HepG2 (cell line): ENCODE measurements around the gene MXD1. TPM values are rescaled to one million over a fixed set of nuclear protein-coding genes. Genes with fewer than 3 reads are reported as not detected.
A peak's percentile ranks its signal among the peaks of the same experiment; 100 is the strongest.

Experiments
- AGO2 ChIP-seq: fragments of 200-400 bp; formaldehyde crosslinking; optimal IDR thresholded peaks from 2 replicates; pipeline ENCODE3; 2017; ENCODE audit warnings: mild to moderate bottlenecking, low read depth, low read length, moderate library complexity
- ASH2L ChIP-seq: fragments of 300-600, 200-600 bp; sonication (generic); IDR thresholded peaks from 2 replicates; pipeline ENCODE4 v1.7.0; 2017; ENCODE audit warnings: low read depth, mild to moderate bottlenecking, moderate library complexity, mixed read lengths, low read length; ENCODE audit not compliant: insufficient read length
- CBX1 ChIP-seq: IDR thresholded peaks from one replicate; pipeline ENCODE4 v1.6.1; 2016; ENCODE audit warnings: antibody characterized with exemption, low read depth
- DDIT3 ChIP-seq: sonication (generic); formaldehyde crosslinking; IDR thresholded peaks from 2 replicates; pipeline ENCODE4 v1.4.0; 2020; ENCODE audit warnings: mild to moderate bottlenecking, missing genetic modification reagents
- FOXK2 ChIP-seq: fragments of 450-650 bp; IDR thresholded peaks from 2 replicates; pipeline ENCODE4 v1.6.1; 2016
- KDM4B ChIP-seq: sonication (generic); formaldehyde crosslinking; IDR thresholded peaks from 2 replicates; pipeline ENCODE4 v1.4.0; 2020; ENCODE audit warnings: missing genetic modification reagents
- KDM5A ChIP-seq: fragments of 200-600 bp; sonication (generic); IDR thresholded peaks from 2 replicates; pipeline ENCODE4 v1.7.0; 2018; ENCODE audit warnings: antibody characterized with exemption, mild to moderate bottlenecking, low read length, borderline replicate concordance
- MBNL3 ChIP-seq: fragments of 250-450 bp; sonication (Bioruptor Pico); conservative IDR thresholded peaks from 2 replicates; pipeline ENCODE4 v1.8.0; 2022; ENCODE audit warnings: mild to moderate bottlenecking, inconsistent platforms
- NONO ChIP-seq, 2 experiments: fragments of 450-650 bp in 1 of 2; sonication (generic) in 1 of 2; formaldehyde crosslinking in 1 of 2; IDR thresholded peaks in 1 of 2; conservative IDR thresholded peaks in 1 of 2; 2 replicates each; pipeline versions ENCODE4 v1.6.1 to v1.8.0; 2017 to 2022; ENCODE audit warnings: mild to moderate bottlenecking in 1 of 2, missing genetic modification reagents in 1 of 2, moderate library complexity in 1 of 2
- RARG ChIP-seq: sonication (generic); formaldehyde crosslinking; IDR thresholded peaks from 2 replicates; pipeline ENCODE4 v1.4.0; 2020; ENCODE audit warnings: low read depth, mild to moderate bottlenecking, missing genetic modification reagents
- RBM22 ChIP-seq: fragments of 200-400 bp; formaldehyde crosslinking; optimal IDR thresholded peaks from 2 replicates; pipeline ENCODE3; 2017; ENCODE audit warnings: mild to moderate bottlenecking, low read length, moderate library complexity
- SKIL ChIP-seq: sonication (generic); formaldehyde crosslinking; IDR thresholded peaks from 2 replicates; pipeline ENCODE4 v1.8.0; 2022; ENCODE audit warnings: missing genetic modification reagents, mild to moderate bottlenecking, moderate library complexity, borderline replicate concordance
- SMYD3 ChIP-seq: sonication (generic); formaldehyde crosslinking; IDR thresholded peaks from 2 replicates; pipeline ENCODE4 v1.8.1; 2023; ENCODE audit warnings: mild to moderate bottlenecking, missing genetic modification reagents
- TOPORS ChIP-seq: sonication (generic); formaldehyde crosslinking; IDR thresholded peaks from 2 replicates; pipeline ENCODE4 v1.8.0; 2023; ENCODE audit warnings: mild to moderate bottlenecking, missing genetic modification reagents
- TSC22D2 ChIP-seq: sonication (generic); formaldehyde crosslinking; IDR thresholded peaks from 2 replicates; pipeline ENCODE4 v1.5.1; 2020; ENCODE audit warnings: missing genetic modification reagents, mild to moderate bottlenecking, borderline replicate concordance
- ZBTB25 ChIP-seq: IDR thresholded peaks from 2 replicates; pipeline ENCODE4 v1.6.1; 2018; ENCODE audit warnings: missing genetic modification reagents
- ZBTB7B ChIP-seq: sonication (generic); formaldehyde crosslinking; IDR thresholded peaks from 2 replicates; pipeline ENCODE4 v1.4.0; 2020; ENCODE audit warnings: missing genetic modification reagents
- ZNF18 ChIP-seq: sonication (generic); formaldehyde crosslinking; IDR thresholded peaks from 2 replicates; pipeline ENCODE4 v1.8.0; 2022; ENCODE audit warnings: mild to moderate bottlenecking, missing genetic modification reagents; ENCODE audit not compliant: insufficient replicate concordance
- ZNF558 ChIP-seq: sonication (generic); formaldehyde crosslinking; IDR thresholded peaks from 2 replicates; pipeline ENCODE4 v1.9.0; 2022; ENCODE audit warnings: mild to moderate bottlenecking, missing genetic modification reagents, borderline replicate concordance
- ZNF615 ChIP-seq: sonication (generic); formaldehyde crosslinking; IDR thresholded peaks from 2 replicates; pipeline ENCODE4 v1.5.0; 2020; ENCODE audit warnings: mild to moderate bottlenecking, missing genetic modification reagents, borderline replicate concordance
- ZNF644 ChIP-seq: IDR thresholded peaks from 2 replicates; pipeline ENCODE4 v1.6.1; 2016; ENCODE audit warnings: low read depth
- ZNF720 ChIP-seq: sonication (generic); formaldehyde crosslinking; IDR thresholded peaks from 2 replicates; pipeline ENCODE4 v1.4.0; 2020; ENCODE audit warnings: missing genetic modification reagents
- ZNF784 ChIP-seq: sonication (generic); formaldehyde crosslinking; IDR thresholded peaks from 2 replicates; pipeline ENCODE4 v1.5.1; 2020; ENCODE audit warnings: missing genetic modification reagents, mild to moderate bottlenecking, borderline replicate concordance
- polyA plus RNA-seq, 8 experiments: library from polyadenylated mRNA; depleted of rRNA in 3 of 8; stranded (reverse) in 7 of 8; unstranded in 1 of 8; fragments of >200 nt; fragmentation: Illumina TruSeq in 4 of 8; extraction: Trizol in 4 of 8; gene quantifications; 2 replicates each; pipeline versions ENCODE4 v1.2.1 to v1.2.3, GENCODE V29; 2011 to 2016; ENCODE audit warnings: low read depth in 4 of 8, missing spikeins in 1 of 8, mixed read lengths in 1 of 8; ENCODE audit not compliant: insufficient read depth in 1 of 8
- total RNA-seq, 5 experiments: library from RNA; depleted of rRNA; stranded (reverse); fragments of >200 nt; fragmentation: Illumina TruSeq; extraction: Trizol; gene quantifications; 2 replicates each; pipeline ENCODE4 v1.2.3, GENCODE V29; 2016; ENCODE audit warnings: low read depth in 1 of 5

MXD1 gene
- total and polyA plus RNA-seq, 2 of the 13 experiments (the other 11 are each of a cell fraction or from before 2014, with no cell fraction given) = 6.4 to 14.9 TPM

GRCh38 chr2:69914164-69914949 is 552 bp upstream of the MXD1 start (continued):
- TF ChIP-seq SKIL (CRISPR knock-in tag) (peak; percentile 62; the same call in 1 of the 2 replicates), FOXK2 (peak; percentile 95), AGO2 (peak; percentile 99), ZBTB7B (CRISPR knock-in tag) (peak; percentile 65), ZNF615 (no peak), NONO (IDR thresholded peaks at IDR 0.05) (no peak), NONO (CRISPR knock-in tag; conservative IDR thresholded peaks at IDR 0.05) (peak; percentile 95), KDM4B (CRISPR knock-in tag) (peak; percentile 86), DDIT3 (CRISPR knock-in tag) (no peak), RBM22 (peak; percentile 54), ZNF558 (CRISPR knock-in tag) (peak; percentile 66; the same call in 1 of the 2 replicates), ZBTB25 (peak; percentile 92), ASH2L (peak; percentile 84), ZNF644 (CRISPR knock-in tag) (0 out of 2 replicates have a peak, but pooled peaks have one; percentile 9), MBNL3 (CRISPR knock-in tag) (no peak), ZNF784 (CRISPR knock-in tag) (peak; percentile 63), CBX1 (no peak), ZNF18 (peak; percentile 93), RARG (CRISPR knock-in tag) (peak; percentile 98; the same call in 1 of the 2 replicates), KDM5A (no peak; the same call in 1 of the 2 replicates), SMYD3 (0 out of 2 replicates have a peak, but pooled peaks have one; percentile 34), TSC22D2 (peak; percentile 83; the same call in 1 of the 2 replicates), TOPORS (CRISPR knock-in tag) (0 out of 2 replicates have a peak, but pooled peaks have one; percentile 15), ZNF720 (CRISPR knock-in tag) (0 out of 2 replicates have a peak, but pooled peaks have one; percentile 72)
